ENCODE measurements around the gene RFPL1.

GRCh38 chr22:29449296-29449875, 11.0 kb downstream of the RFPL1 start:
- TF ChIP-seq CTCF (conservative IDR thresholded peaks at IDR 0.05) (no peak), ZFX (IDR thresholded peaks at IDR 0.05) (no peak)

Measured in C4-2B (cell line).